ENCODE results near the gene RDX.

The RDX gene

GRCh38 chr11:110126936-110127335, 169.5 kb downstream of the RDX start:
- no peak for DNase-seq

- DNase-seq: no peak
These were observed 170.8 kb downstream of the RDX start for GRCh38 chr11:110125632-110126031.
